ENCODE measurements around the gene PDE4D. TPM values are rescaled to one million over a fixed set of nuclear protein-coding genes. Genes with fewer than 3 reads are reported as not detected.

PDE4D gene
- total RNA-seq, 1 experiment from 2014 or later: 3.6 TPM

- H3K27me3 ChIP-seq (ENCODE audit: low read length): no peaks in the 10 kb centered on the region
- BruUV-seq (replicated peaks): no TSS peak
- H3K4me1 ChIP-seq (ENCODE audit: insufficient read depth, low read length): no peaks in the 10 kb centered on the region
- H3K36me3 ChIP-seq (ENCODE audit: low read depth, low read length): no peaks in the 10 kb centered on the region
- CTCF ChIA-PET: no interaction called here
- H3K9me2 ChIP-seq (replicated peaks; ENCODE audit: low read length): no peaks in the 10 kb centered on the region
- no peak overlapping the region for H3K27ac ChIP-seq (ENCODE audit: low read length)
- no peaks in the 10 kb centered on the region for H3K79me2 ChIP-seq (ENCODE audit: low read length)
- intact Hi-C loops (cut with micrococcal nuclease): no loop called here
- DNase-seq (no peak), ATAC-seq (no peak)
- H3F3A ChIP-seq (ENCODE audit: low read length, unreplicated experiment): no peaks in the 10 kb centered on the region
- H2AFZ ChIP-seq (ENCODE audit: low read length): no peak overlapping the region
- POLR2A ChIA-PET (ENCODE audit: unreplicated experiment): no interaction called here
- H3K4me3 ChIP-seq (ENCODE audit: low read length): no peak overlapping the region
- no peaks in the 10 kb centered on the region for H4K20me1 ChIP-seq (ENCODE audit: low read length)
- no peaks in the 10 kb centered on the region for H3K9me3 ChIP-seq (ENCODE audit: low read length)
- H3K9ac ChIP-seq (ENCODE audit: low read length): no peak overlapping the region
- no peak overlapping the region for H3K4me2 ChIP-seq (ENCODE audit: low read length)
- no peak for TF ChIP-seq EZH2phosphoT487 (IDR thresholded peaks at IDR 0.05; ENCODE audit: borderline replicate concordance, low read length)
- TF ChIP-seq EZH2 (IDR thresholded peaks at IDR 0.05; ENCODE audit: low read length, unreplicated experiment): no peak
- TF ChIP-seq CTCF (conservative IDR thresholded peaks at IDR 0.05; ENCODE audit: low read depth, low read length): no peak
Measured at GRCh38 chr5:59146729-59147128, 746.8 kb downstream of the PDE4D start.

- Histone ChIP-seq H3K27me3 (ENCODE audit: low read length) (no peaks in the 10 kb centered on the region), H3K27ac (ENCODE audit: low read length) (no peak overlapping the region)
Measured at GRCh38 chr5:59143926-59144333, 749.6 kb downstream of the PDE4D start.

More at GRCh38 chr5:59143926-59144333, 749.6 kb downstream of the PDE4D start:
- H3F3A ChIP-seq (ENCODE audit: low read length, unreplicated experiment): no peaks in the 10 kb centered on the region
- DNase-seq (no peak), ATAC-seq (no peak)
- H3K36me3 ChIP-seq (ENCODE audit: low read depth, low read length): no peaks in the 10 kb centered on the region
- TF ChIP-seq EZH2 (IDR thresholded peaks at IDR 0.05; ENCODE audit: low read length, unreplicated experiment) (no peak), CTCF (conservative IDR thresholded peaks at IDR 0.05; ENCODE audit: low read depth, low read length) (no peak), EZH2phosphoT487 (IDR thresholded peaks at IDR 0.05; ENCODE audit: borderline replicate concordance, low read length) (no peak)
- no peaks in the 10 kb centered on the region for H3K9me2 ChIP-seq (replicated peaks; ENCODE audit: low read length)
- no peak overlapping the region for H3K4me3 ChIP-seq (ENCODE audit: low read length)
- H3K4me1 ChIP-seq (ENCODE audit: insufficient read depth, low read length): 0 out of 2 replicates have a peak, but pooled peaks cover 4% of the 10 kb centered on the region
- H4K20me1 ChIP-seq (ENCODE audit: low read length): no peaks in the 10 kb centered on the region
- H3K9ac ChIP-seq (ENCODE audit: low read length): no peak overlapping the region
- POLR2A ChIA-PET (ENCODE audit: unreplicated experiment): no interaction called here
- no peak overlapping the region for H2AFZ ChIP-seq (ENCODE audit: low read length)
- no peaks in the 10 kb centered on the region for H3K79me2 ChIP-seq (ENCODE audit: low read length)
- CTCF ChIA-PET: no interaction called here
- no peak overlapping the region for H3K4me2 ChIP-seq (ENCODE audit: low read length)
- no peaks in the 10 kb centered on the region for H3K9me3 ChIP-seq (ENCODE audit: low read length)
- no TSS peak for BruUV-seq (replicated peaks)
- intact Hi-C loops (cut with micrococcal nuclease): no loop called here
